K562 (cell line): ENCODE measurements around the gene TIFAB. TPM values are rescaled to one million over a fixed set of nuclear protein-coding genes. Genes with fewer than 3 reads are reported as not detected.
A peak's percentile ranks its signal among the peaks of the same experiment; 100 is the strongest.

Experiments
- BACH1 ChIP-seq: fragments of 200-800 bp; sonication (Bioruptor generic); IDR thresholded peaks from 2 replicates; pipeline ENCODE4 v1.6.1; 2016; ENCODE audit warnings: missing genetic modification characterization, missing compliant biosample characterization
- CEBPB ChIP-seq: fragments of 450-650 bp; IDR thresholded peaks from 2 replicates; pipeline ENCODE4 v1.6.1; 2016; ENCODE audit warnings: missing genetic modification characterization, missing compliant biosample characterization
- ERF ChIP-seq: fragments of 450-650 bp; formaldehyde crosslinking; IDR thresholded peaks from 2 replicates; pipeline ENCODE4 v1.4.0; 2020; ENCODE audit warnings: mild to moderate bottlenecking, mixed read lengths
- FOXA1 ChIP-seq: fragments of 450-650 bp; IDR thresholded peaks from 2 replicates; pipeline ENCODE4 v1.6.1; 2016; ENCODE audit warnings: mild to moderate bottlenecking, borderline replicate concordance
- FOXP4 ChIP-seq: sonication (generic); formaldehyde crosslinking; IDR thresholded peaks from 2 replicates; pipeline ENCODE4 v1.8.0; 2022; ENCODE audit warnings: mild to moderate bottlenecking, missing genetic modification reagents, borderline replicate concordance
- GABPB2 ChIP-seq: fragments of 250-450 bp; sonication (Bioruptor Pico); conservative IDR thresholded peaks from 2 replicates; pipeline ENCODE4 v1.5.1; 2021; ENCODE audit warnings: mild to moderate bottlenecking
- GTF2A2 ChIP-seq: IDR thresholded peaks from 2 replicates; pipeline ENCODE4 v1.6.1; 2016; ENCODE audit warnings: mild to moderate bottlenecking, missing genetic modification characterization, missing compliant biosample characterization
- HNRNPL ChIP-seq: fragments of 200-400 bp; formaldehyde crosslinking; IDR thresholded peaks from 2 replicates; pipeline ENCODE4 v1.6.1; 2017; ENCODE audit warnings: low read depth, mild to moderate bottlenecking, low read length
- HOXB6 ChIP-seq: fragments of 250-450 bp; sonication (Bioruptor Pico); IDR thresholded peaks from 2 replicates; pipeline ENCODE4 v1.5.1; 2022; ENCODE audit warnings: mild to moderate bottlenecking, borderline replicate concordance
- KAT7 ChIP-seq: sonication (generic); formaldehyde crosslinking; IDR thresholded peaks from 2 replicates; pipeline ENCODE4 v1.8.0; 2022; ENCODE audit warnings: missing genetic modification reagents, mild to moderate bottlenecking, borderline replicate concordance
- KLF1 ChIP-seq: fragments of 450-650 bp; IDR thresholded peaks from 2 replicates; pipeline ENCODE4 v1.6.1; 2016; ENCODE audit warnings: missing genetic modification characterization, missing compliant biosample characterization
- NBN ChIP-seq: fragments of 450-650 bp; IDR thresholded peaks from 2 replicates; pipeline ENCODE4 v1.6.1; 2016; ENCODE audit warnings: low read depth, mild to moderate bottlenecking
- RAD21 ChIP-seq, 2 experiments: fragments of 250-450 bp in 1 of 2; fragments of 450-650 bp in 1 of 2; sonication (Bioruptor Pico) in 1 of 2; formaldehyde crosslinking in 1 of 2; IDR thresholded peaks in 1 of 2; conservative IDR thresholded peaks in 1 of 2; 2 replicates each; pipeline versions ENCODE4 v1.4.0 to v1.8.0; 2020 to 2022; ENCODE audit warnings: mild to moderate bottlenecking in 2 of 2, moderate library complexity in 1 of 2
- SREBF2 ChIP-seq: sonication (generic); formaldehyde crosslinking; IDR thresholded peaks from 2 replicates; pipeline ENCODE4 v1.4.0; 2020; ENCODE audit warnings: mild to moderate bottlenecking, missing genetic modification reagents
- USF2 ChIP-seq: sonication (generic); formaldehyde crosslinking; IDR thresholded peaks from 2 replicates; pipeline ENCODE4 v1.5.0; 2020; ENCODE audit warnings: missing genetic modification reagents
- ZBED1 ChIP-seq: IDR thresholded peaks from 2 replicates; pipeline ENCODE4 v1.6.1; 2014
- ZNF184 ChIP-seq: sonication (generic); formaldehyde crosslinking; IDR thresholded peaks from 2 replicates; pipeline ENCODE4 v1.5.0; 2020; ENCODE audit warnings: missing genetic modification reagents
- ZNF354B ChIP-seq: fragments of 250-450 bp; sonication (Bioruptor Pico); IDR thresholded peaks from 2 replicates; pipeline ENCODE4 v1.4.0; 2020
- ZNF449 ChIP-seq: fragments of 250-450 bp; sonication (Bioruptor Pico); IDR thresholded peaks from 2 replicates; pipeline ENCODE4 v1.8.0; 2022; ENCODE audit warnings: moderate library complexity, mild to moderate bottlenecking, inconsistent platforms
- ZNF512 ChIP-seq: IDR thresholded peaks from 2 replicates; pipeline ENCODE4 v1.6.1; 2016; ENCODE audit warnings: missing genetic modification characterization, missing compliant biosample characterization
- ZNF57 ChIP-seq: fragments of 450-650 bp; formaldehyde crosslinking; IDR thresholded peaks from 2 replicates; pipeline ENCODE4 v1.4.0; 2020; ENCODE audit warnings: mild to moderate bottlenecking, moderate library complexity
- polyA plus RNA-seq, 8 experiments: library from polyadenylated mRNA; depleted of rRNA in 4 of 8; stranded (reverse) in 5 of 8; unstranded in 3 of 8; fragments of >200 nt; fragmentation: Nextera tagmentation in 2 of 8; fragmentation: Illumina TruSeq in 1 of 8; extraction: Ambion mirVana in 2 of 8; extraction: Trizol in 1 of 8; gene quantifications; 2 replicates each; pipeline versions ENCODE4 v1.2.1 to v1.2.3, GENCODE V29; 2011 to 2014; ENCODE audit warnings: inconsistent platforms in 1 of 8, missing spikeins in 1 of 8
- total RNA-seq, 7 experiments: library from RNA; depleted of rRNA in 6 of 7; stranded (reverse); fragments of >200 nt in 6 of 7; fragmentation: Illumina TruSeq in 2 of 7; extraction: Trizol in 2 of 7; gene quantifications; 2 replicates each; pipeline versions ENCODE4 v1.2.1 to v1.2.3, GENCODE V29; 2011 to 2021; ENCODE audit warnings: low replicate concordance in 1 of 7

The TIFAB gene
- total and polyA plus RNA-seq, 9 of the 15 experiments (the other 6 are each of a cell fraction or from before 2014, with no cell fraction given), result not detected

GRCh38 chr5:135398855-135399793 is 53.0 kb downstream of the TIFAB start, which contains the start of gene MACROH2A1 (continued):
- TF ChIP-seq FOXP4 (CRISPR knock-in tag) (no peak), ZNF512 (tag) (no peak), SREBF2 (CRISPR knock-in tag) (no peak), GABPB2 (no peak), RAD21 (CRISPR knock-in tag; conservative IDR thresholded peaks at IDR 0.05 in 1 of 2, IDR thresholded peaks at IDR 0.05 in 1 of 2) (no peak), USF2 (CRISPR knock-in tag) (no peak), BACH1 (tag) (no peak), CEBPB (tag) (no peak), ERF (no peak), ZNF184 (CRISPR knock-in tag) (no peak), ZBED1 (no peak), HNRNPL (peak; percentile 80; the same call in 1 of the 2 replicates), GTF2A2 (tag) (no peak), ZNF354B (CRISPR knock-in tag) (no peak), ZNF449 (CRISPR knock-in tag) (no peak), HOXB6 (CRISPR knock-in tag) (no peak), ZNF57 (no peak), FOXA1 (no peak), KAT7 (CRISPR knock-in tag) (no peak), NBN (no peak), KLF1 (tag) (peak; percentile 35; the same call in 1 of the 2 replicates)
